HG03342 (cell line): ENCODE results near the gene CADPS2.

Source experiments
- ATAC-seq: cut with Tn5 transposase; IDR thresholded peaks from one replicate; pipeline ENCODE4 v1.9.1; 2021; ENCODE audit warnings: mild to moderate bottlenecking, moderate library complexity; ENCODE audit not compliant: unreplicated experiment

Gene CADPS2

DNA sequence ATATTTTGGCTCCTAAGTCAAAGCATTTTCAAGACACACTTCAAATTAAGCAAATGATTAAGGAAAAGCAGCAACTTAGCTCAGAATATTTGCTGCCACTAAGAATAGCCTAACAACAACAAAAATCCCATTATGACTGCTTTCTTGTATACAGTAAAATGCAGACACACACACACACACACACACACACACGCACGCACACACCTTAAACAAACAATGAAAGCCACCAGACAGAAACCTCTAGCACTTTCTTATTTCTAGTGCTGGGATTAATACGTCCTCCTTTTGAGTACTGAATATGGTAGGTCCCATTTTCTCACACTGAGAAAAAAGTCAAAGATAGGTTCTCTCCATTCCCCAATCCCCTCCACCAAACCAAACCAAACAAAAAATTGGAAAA lies 558.3 kb downstream of the CADPS2 start:
- no peak for ATAC-seq

DNA sequence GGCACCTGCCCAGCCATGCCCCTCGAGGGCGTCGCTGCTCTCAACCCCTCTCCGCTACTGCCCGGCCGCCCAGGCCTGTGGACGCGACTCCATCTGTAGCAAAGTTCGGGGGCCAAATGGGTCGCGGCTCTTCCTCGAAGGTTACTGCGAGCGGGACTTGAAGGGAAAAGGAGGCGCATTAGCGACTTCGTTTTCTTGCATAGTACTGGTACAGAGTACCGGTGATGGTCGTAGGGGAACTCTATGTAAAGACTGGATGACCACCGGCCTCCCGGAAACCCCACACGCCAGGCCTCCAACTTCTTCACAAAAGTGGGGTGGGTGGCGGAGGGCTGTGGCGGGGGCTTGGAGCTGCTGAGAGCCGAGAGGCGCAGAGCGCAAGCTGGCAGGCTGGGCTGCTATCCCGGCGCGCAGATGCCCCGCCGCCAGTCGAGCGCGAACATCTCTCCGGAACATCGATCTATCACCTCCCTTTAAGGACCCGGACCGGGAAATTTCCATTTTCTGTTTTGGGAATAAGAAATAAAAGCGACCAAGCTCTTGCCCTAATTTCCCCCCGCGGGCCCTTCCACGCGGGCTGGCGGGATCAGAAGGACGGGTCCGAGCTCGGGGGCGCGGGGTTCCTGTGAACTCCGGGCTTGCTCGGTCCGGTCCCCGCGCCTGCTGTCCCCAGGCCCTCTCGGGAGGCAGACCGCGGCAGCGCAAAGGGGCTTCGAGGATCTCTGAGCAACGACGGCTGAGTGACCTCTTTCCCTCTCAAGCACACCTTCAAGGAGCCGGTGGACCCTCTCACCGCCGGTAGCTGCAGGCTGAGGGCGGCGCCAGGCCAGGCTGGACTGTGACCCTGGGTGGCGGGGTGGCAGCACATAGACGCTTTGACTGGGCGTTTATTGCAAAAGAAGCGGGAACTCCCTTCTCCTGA lies 569.5 kb downstream of the CADPS2 start:
- ATAC-seq, result no peak

DNA sequence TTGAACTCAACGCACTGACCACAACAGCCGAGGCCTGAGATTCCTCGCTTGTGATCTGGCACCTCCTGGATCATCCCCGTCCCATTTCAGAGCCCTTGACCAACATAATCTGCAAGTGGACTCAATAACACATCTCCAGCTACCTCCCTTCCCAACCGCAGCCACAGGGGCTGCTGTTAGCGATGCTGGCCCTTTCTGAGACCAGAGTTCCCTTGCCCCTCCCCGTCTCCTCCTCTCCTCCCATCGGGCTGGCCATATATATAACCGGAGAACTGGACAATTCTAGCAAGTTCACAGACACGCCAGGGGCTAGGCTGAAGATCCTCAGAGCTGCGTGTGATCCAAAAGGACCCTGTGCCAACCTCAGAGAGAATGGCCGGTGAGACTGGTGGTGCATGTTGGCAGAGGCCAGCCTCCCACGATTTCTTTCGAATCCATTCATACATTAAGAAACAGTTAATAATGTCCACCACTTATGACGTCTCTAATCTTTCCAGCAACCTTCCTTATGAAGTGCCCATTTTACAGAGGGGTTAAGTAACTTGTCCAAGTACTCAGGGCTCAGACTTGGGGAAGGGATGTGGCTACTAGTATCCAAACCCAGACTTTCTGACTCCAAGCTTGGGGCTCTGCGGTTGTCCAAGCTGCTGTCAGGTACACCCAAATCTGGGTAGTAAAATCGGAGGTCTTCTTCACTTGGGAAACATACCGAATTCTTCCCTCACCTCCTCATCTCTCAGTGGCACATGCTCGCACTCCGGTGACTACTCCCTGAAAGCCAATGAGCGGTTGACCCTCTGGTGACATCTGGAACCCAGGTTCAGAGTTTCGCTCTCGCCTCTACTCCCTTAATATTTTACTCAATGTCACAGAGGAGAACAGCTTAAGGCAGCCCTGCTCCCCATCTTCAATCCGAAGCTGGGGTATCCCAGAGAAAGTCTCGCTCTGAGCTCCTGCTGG lies 570.5 kb downstream of the CADPS2 start:
- no peak for ATAC-seq

DNA sequence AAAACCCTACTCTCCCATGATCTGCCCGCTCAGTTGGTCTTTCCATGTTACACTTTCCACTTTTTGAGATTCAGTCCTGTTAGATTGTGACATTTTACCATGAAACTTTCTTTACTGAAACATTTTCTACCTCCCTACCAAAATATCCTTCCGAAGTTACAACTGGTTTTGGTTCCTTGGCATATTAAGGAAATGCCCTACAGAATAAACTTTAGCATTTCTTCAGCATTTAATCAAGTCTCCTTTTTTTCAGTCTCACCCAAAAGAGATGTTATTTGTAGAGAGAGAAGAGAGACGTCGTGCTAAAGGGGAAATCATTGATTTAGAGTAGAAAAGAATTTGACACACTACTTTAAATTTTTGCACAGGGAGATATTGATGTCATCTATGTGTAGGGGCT lies 572.0 kb downstream of the CADPS2 start:
- no peak for ATAC-seq

DNA sequence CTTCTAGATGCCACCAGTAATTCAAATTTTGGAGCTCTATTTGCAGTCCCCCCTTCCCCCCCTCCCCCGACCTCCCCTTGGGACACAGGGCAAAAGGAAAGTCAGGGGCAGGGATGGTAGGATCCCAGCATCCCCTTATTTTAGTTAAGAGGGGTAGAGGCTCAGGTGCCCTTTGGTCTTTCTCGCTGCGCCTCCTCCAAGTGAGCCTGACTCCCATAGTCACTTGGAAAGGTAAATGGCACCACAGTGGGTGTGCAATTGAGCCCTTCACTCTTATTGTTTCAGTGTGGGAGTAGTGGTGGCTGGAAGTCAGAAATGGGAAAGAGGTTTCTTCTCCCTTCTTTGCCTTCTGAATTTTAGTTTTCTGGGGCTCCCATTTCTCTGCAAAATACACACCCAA lies 573.5 kb downstream of the CADPS2 start:
- no peak for ATAC-seq

DNA sequence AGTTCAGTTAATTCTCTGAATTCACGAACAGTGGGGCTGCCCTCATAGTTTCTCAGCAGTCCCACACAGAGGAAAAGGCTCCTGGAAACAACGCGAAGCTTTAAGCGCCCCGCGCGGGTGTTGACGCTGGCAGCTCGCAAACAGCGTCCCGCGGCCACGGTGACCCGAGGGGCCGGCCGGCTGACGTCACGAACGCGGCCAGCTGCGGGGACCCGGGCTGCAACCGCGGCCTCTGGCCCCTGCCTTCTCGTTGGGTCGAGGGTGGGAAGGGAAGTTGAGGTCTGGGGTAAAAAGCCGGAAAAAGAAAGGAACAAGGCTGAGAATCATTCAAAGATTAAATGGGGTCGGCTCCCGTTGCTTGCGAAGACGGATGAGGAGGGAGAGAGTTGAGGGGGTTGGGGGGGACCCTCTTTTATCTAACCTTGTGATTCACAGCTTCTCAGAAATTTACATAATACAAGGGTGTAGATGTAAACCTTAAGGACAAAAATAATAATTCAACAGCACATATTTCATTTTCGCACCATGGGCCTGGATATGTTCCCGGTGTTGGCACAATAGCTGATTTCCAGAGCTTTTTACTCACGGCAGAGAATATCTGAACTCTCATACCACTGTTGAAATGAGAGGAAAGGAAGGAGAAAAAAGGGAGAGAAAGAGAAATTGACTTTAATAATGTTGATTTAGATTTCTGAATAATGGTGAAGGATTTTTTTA lies 574.4 kb downstream of the CADPS2 start:
- no peak for ATAC-seq

DNA sequence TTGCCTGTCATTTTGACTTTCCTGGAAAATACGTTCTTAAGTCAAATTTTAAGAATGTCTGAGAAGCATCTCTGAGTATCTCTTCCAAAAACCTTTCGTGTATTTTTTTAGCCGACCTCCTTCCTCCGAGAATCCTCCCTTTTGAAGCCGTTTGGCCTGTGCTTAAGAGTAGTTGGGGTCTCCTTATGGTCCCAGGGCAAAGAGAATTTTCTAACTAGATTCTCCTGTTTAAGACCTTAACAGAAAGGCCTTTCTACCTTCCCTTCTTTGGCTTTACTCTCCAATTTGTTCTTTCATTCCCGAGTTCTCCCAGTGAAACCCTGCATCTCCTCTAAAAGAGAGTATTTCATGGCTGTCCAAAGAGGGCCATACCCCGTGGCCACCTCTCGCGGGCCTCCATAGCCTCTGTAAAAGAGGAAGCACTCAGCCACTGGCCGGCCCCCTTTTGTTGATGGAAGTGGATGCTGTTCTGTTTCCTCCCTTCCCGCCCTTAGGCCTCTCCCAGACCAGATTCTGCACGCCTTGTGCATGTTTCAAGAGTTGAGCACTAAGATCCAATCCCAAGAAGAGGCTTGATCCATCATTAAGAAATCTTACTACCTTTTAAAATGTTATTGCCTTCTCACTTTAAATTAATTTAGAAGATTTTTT lies 575.1 kb downstream of the CADPS2 start:
- no peak for ATAC-seq

DNA sequence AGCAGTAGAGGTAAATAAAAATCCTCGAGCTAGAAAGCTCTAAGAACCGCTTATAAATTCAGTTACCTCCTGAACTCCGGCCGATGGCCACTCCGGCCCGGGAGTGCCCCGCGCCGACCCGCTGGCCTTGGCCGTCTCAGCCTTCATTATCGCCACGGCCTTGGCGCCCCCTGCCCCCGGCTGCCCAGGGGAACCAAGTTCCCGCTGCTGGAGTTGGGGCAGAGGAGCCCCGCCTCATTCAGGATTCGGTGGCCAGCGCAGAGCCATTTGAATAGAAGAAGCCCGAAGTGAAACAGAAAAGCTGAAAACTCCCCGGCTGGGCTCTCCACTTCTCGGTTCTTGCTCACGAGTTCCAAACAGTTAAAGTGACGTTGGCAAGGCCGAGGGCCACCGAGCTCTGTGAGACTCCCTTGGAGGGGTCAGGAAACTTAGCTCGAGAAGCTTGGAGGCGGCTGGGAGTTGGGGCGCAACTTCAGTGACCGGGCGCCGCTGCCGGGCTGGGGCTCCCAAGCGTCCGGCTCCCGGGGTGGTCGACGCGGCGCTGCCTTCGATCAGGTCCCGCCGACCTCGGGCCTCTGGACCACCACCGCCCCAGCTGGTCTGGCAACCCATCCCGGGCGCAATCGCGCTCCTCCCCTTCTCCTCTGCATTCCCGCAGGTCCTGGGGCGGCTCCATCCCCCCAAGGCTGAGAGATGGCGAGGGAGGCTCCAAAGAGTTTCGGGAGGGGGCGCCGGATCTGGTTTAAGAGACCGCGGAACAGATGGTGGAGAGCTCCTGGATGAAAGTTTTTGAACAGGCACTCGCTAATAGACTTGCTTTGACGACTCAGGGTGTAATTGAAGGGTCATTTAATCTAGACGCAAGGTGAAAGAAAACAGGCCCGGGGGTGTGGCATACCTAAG lies 575.9 kb downstream of the CADPS2 start:
- ATAC-seq, result no peak

DNA sequence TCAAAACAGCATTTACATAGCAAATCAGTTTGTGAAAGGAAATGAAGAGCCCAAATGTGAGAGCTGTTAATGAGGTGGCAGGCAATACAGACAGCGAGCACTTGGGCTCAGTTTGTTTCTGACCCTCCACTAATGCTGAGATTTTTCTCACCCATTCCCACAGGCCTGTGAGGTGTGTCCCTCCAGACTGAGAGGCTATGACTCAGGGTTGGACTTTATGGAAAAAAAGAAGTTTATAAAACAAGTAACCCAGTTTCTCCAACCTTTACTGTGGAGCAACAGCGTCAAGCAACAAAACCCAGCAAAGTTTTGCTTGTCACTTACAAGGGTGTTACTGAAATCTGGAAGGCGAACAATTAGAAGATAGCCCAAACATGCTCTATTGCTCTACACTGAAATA lies 576.8 kb downstream of the CADPS2 start:
- ATAC-seq, result no peak

DNA sequence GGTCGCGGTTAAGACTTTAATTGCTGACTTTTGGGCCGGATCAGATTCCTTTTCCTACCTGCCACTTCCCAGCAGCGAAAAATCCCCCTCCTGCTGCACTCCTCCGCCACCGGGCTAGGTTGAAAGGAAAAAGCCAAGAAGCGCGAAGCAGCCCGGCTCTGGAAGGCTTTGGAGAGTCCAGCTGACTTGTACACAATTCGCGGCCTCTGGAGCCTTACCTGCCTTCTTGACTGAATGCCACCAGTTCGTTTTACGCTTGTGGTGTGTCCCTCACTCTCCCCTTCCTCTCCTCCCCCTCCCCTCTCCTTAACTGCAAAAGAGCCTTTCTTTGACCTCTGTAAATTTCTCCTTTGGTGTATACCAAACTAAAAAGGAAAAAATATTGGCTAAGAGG lies 579.0 kb downstream of the CADPS2 start:
- no peak for ATAC-seq

DNA sequence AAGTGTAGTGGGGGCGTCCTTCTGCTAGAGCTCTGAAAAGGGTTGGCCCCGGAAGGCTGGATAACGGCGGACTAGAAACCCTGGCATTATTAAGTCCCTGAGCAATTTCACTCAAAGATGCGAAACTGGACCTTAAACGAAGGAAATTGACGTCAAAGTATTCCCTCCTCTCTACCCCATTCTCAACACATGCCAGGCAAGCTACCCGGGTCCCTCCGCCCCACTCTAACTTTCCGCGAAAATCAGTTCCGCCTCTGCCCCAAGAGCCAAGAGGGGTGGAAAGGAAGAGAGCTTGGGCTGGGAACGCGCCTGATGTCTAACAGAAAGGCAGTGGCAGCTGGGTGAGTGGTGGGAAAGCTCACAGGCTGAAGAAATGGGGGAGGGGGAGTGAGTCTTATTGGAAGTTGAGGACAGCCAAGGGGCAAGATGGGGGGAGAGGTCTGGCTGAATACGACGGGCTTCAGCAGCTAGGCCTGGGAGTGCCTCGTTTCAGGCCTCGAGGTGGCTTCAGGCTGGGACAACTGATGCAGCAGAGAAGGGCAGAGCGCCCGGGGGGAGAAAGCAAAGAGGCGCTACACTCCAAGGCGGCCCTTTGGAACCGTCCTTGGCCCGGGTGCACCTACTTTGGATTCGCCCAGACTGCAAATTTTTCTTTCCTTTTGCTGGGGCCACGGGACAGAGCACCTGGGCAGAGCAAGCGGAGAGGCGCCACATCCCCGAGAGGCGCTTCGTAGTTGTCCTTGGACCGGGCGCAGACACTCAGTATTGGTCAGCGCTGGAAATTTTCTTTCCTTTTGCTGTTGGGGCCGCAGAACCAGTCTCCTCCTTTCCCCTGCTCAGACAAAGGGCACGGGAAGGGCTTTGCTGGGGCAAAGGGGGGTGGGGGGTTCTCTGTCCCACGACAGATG lies 579.7 kb downstream of the CADPS2 start:
- ATAC-seq, result no peak

DNA sequence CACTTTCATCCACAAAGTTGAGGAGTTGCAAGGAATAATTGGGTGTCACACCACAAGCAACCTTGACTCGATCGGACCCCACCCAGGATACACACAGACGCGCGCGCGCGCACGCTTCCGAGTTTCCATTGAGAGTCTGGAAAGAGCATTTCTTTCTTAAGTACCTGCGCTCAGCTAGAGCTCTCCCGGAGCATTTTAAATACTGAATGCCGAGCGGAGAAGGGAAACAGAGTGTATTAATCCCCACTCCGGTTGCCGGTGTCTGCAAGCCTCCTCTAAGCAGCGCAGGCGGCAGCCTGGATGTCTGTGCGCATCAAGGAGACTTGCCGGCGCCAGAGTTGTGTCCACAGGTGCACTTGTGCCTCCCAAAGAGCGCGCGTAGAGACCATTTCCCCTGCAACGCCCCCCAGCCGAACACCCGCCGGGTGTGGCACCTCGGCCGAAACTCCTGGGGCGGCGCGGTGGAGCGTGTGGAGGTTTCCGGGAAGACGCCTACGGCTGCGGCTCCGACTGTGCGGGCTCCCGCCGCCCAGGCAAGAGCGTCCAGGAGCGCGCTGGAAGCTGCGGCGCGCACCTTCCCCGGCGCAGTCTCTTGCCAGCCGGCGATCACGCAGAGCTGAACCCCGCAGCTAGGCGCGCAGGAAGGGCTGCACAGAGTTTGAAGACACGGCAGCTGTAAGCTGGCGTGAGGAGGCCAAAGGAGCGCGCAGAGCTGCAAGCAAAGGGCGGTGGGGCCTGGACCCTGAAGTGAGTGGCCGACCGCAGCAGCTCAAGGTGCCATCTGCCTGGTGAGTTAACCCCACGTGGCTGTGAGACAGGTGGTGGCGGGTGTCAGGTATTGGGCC lies 580.6 kb downstream of the CADPS2 start:
- no peak for ATAC-seq

DNA sequence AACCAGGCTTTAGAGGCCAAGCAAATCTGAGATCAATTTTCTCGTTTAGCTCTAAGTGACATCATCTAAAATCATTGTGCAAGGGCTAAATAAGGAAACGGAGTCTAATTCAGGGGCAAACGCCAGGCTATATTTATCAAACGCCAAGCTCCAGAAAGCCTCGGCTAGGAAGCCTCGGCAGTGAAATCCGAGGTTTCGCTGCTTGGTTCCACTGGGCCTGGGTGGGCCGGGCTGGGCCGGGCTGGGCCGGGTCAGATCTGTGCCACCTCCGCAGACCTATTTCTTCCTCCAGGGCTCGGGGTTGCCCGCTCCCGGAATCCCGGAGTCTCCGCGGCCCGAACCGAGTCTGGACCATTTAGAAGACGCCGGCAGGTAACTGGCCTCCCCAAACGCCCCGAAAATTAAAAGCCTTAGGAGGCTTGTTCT lies 581.3 kb downstream of the CADPS2 start:
- no peak for ATAC-seq

DNA sequence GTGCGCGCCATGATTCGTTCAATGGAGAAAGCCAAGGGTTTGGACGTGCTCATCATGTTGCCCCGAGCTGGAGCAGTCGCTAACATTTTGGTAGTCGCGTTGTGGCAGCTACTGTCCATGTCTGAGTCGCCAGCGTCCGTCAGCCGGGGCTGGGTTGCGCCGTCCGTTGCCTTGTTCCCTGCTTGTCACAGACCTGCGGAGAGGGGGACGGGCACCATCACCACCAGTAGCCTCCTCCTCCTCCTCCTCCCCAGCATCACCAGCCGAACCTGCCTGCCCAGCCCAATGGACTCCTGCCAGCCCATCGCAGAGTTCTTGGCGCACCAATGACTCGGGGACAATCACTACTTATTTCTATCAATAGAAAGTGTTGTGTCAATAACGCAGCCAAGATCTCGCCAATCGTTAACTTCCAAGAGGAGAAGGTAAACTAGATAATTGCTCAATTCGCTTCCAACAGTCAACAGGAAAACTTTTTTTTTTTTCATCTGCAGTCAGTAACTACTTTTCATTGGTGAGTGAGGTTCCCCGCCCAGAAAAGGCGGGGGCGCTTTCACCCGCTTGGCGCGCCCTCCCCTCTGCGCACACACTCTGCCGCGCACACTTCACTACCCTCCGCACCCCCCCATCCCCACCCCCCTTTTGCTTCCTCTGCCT lies 581.8 kb downstream of the CADPS2 start, which contains the start of gene FEZF1:
Gene FEZF1, minus strand, starts transcription at position 432 of the 657 bp plus-strand sequence. Its CDS starts 313 bp downstream, at position 119.
- ATAC-seq, result no peak

DNA sequence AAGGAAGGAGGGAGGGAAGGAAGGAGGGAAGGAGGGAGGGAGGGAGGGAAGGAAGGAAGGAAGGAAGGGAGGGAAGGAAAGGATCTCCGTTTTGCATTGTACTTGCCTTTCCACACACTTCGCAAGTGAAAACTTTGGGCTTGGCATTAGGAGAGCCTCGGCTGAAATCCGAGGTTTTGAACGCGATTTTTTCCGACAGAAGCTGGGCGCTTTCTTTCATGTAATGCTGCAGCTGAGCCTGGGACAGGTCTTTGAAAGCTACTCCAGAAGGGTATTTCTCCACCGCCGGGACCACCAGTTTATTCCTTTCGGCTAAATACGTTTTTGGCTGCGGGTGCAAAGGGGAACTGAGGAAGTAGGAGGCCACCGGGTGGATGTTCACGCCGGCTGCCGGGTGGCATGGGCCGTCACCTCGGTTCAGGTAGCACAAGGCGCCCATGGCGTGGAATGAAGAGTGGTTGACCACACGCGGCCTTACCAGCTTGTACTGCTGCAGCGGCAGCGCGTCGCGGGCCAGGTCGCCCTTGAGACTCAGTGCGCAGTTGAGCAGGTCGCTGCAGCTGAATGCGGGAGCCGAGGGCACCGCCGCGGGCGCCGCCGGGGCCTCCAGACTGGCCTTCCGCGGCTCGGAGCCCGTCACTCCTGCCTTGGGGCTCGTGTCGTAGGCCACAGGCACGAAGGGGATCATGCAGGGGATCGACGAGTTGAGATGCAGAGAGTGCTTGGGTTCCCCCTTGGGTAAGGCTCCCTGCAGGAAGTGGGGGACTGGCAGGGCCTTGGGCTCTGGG lies 582.5 kb downstream of the CADPS2 start:
- no peak for ATAC-seq
